OCI-LY3 (cell line): ENCODE measurements around the gene FAM107B.
"Not testable (repeated sequence)": the region's sequence is repeated elsewhere in the genome, so short reads cannot be mapped to it uniquely, and the experiment has no call there.

Experiments
- H2AFZ ChIP-seq: fragments of 200-600, 300-600 bp; shearing (Covaris generic); 2 replicates; pipeline ENCODE4 v1.6.0; 2014; ENCODE audit warnings: antibody characterized with exemption, low read depth, low read length
- H3K27ac ChIP-seq: fragments of 200-600, 300-600 bp; sonication (generic); 2 replicates; pipeline ENCODE4 v1.5.1; 2014; ENCODE audit warnings: mild to moderate bottlenecking, low read length, moderate library complexity, mixed read lengths
- H3K27me3 ChIP-seq: fragments of 200-600, 300-600 bp; sonication (generic); 2 replicates; pipeline ENCODE4 v1.6.1; 2014; ENCODE audit warnings: low read depth, low read length, mixed read lengths
- H3K36me3 ChIP-seq: fragments of 200-600, 300-600 bp; sonication (generic); replicated peaks from 2 replicates; pipeline ENCODE3; 2014; ENCODE audit warnings: low read depth, low read length, mixed read lengths
- H3K4me1 ChIP-seq: fragments of 300-600, 200-600 bp; sonication (generic); 2 replicates; pipeline ENCODE4 v1.6.1; 2014; ENCODE audit warnings: low read length, mixed read lengths
- H3K4me2 ChIP-seq: fragments of 200-600, 300-600 bp; sonication (generic); 2 replicates; pipeline ENCODE4 v1.6.1; 2014; ENCODE audit warnings: low read length, mixed read lengths
- H3K4me3 ChIP-seq: fragments of 300-600, 200-600 bp; sonication (generic); 2 replicates; pipeline ENCODE4 v1.5.1; 2014; ENCODE audit warnings: antibody characterized with exemption, mild to moderate bottlenecking, low read length, moderate library complexity
- H3K79me2 ChIP-seq: fragments of 300-600, 200-600 bp; shearing (Covaris generic); 2 replicates; pipeline ENCODE4 v1.6.1; 2014; ENCODE audit warnings: mild to moderate bottlenecking, low read length, mixed read lengths
- H3K9ac ChIP-seq: fragments of 300-600, 200-600 bp; shearing (Covaris generic); 2 replicates; pipeline ENCODE4 v1.6.0; 2014; ENCODE audit warnings: mild to moderate bottlenecking, low read length, moderate library complexity
- H3K9me3 ChIP-seq: fragments of 200-600, 300-600 bp; shearing (Covaris generic); 2 replicates; pipeline ENCODE4 v1.6.1; 2014; ENCODE audit warnings: low read length, mixed read lengths; ENCODE audit not compliant: insufficient read depth
- H4K20me1 ChIP-seq: fragments of 200-600, 300-600 bp; sonication (generic); 2 replicates; pipeline ENCODE4 v1.6.1; 2016; ENCODE audit warnings: low read length, mixed read lengths; ENCODE audit not compliant: insufficient read depth
- EZH2phosphoT487 ChIP-seq: fragments of 200-600 bp; shearing (Covaris generic); IDR thresholded peaks from 2 replicates; pipeline ENCODE4 v1.6.1; 2018; ENCODE audit warnings: antibody characterized with exemption, mixed run types, low read depth
- TF ChIP-seq, protein P1 (sequence below): fragments of 200-600, 300-600 bp; sonication (generic); IDR thresholded peaks from 2 replicates; pipeline ENCODE4 v1.5.1; 2014; ENCODE audit warnings: antibody characterized with exemption, low read length, low read depth

The FAM107B gene

DNA sequence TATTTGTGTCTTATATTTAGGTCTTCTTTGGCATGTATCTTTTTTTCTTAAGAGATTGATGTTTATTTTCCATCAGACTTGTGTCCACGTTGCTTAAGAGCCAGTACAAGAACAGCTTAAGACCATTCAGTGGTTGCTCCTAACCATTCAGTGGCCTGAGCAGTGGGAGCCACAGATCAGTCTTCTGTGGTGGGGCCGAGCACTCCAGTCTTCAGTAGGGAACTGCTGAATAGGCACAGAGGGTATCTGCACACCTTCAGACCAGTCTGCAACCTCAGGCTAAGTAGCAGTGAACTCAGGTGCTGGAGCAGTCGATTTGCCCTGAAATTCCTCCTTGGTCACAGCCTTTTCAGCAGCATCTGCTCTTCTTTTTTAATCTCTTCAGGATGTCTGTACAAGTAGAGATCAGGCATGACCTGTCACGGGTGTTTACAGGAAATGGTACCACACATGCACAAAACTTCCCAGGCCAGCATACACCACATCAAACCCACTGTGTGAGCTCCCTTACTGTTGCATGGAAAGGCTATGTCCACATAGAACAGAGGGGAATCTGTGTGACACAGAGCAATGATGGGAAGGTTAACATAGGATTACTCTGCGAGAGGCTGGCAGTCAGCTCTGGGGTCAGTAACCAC lies 51.5 kb downstream of the FAM107B start:
- H3K36me3 ChIP-seq, result no peaks in the 10 kb centered on the region
- no peak for TF ChIP-seq EZH2phosphoT487
- TF ChIP-seq, protein P1, sequence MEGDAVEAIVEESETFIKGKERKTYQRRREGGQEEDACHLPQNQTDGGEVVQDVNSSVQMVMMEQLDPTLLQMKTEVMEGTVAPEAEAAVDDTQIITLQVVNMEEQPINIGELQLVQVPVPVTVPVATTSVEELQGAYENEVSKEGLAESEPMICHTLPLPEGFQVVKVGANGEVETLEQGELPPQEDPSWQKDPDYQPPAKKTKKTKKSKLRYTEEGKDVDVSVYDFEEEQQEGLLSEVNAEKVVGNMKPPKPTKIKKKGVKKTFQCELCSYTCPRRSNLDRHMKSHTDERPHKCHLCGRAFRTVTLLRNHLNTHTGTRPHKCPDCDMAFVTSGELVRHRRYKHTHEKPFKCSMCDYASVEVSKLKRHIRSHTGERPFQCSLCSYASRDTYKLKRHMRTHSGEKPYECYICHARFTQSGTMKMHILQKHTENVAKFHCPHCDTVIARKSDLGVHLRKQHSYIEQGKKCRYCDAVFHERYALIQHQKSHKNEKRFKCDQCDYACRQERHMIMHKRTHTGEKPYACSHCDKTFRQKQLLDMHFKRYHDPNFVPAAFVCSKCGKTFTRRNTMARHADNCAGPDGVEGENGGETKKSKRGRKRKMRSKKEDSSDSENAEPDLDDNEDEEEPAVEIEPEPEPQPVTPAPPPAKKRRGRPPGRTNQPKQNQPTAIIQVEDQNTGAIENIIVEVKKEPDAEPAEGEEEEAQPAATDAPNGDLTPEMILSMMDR, result no peak
- no peak overlapping the region for H3K27ac ChIP-seq
- H3K9me3 ChIP-seq, result no peaks in the 10 kb centered on the region
- no peaks in the 10 kb centered on the region for H3K4me1 ChIP-seq
- H3K27me3 ChIP-seq, result no peaks in the 10 kb centered on the region
- no peaks in the 10 kb centered on the region for H3K79me2 ChIP-seq
- no peak overlapping the region for H2AFZ ChIP-seq
- H4K20me1 ChIP-seq, result no peaks in the 10 kb centered on the region
- no peak overlapping the region for H3K4me2 ChIP-seq
- H3K4me3 ChIP-seq, result no peak overlapping the region
- no peak overlapping the region for H3K9ac ChIP-seq

DNA sequence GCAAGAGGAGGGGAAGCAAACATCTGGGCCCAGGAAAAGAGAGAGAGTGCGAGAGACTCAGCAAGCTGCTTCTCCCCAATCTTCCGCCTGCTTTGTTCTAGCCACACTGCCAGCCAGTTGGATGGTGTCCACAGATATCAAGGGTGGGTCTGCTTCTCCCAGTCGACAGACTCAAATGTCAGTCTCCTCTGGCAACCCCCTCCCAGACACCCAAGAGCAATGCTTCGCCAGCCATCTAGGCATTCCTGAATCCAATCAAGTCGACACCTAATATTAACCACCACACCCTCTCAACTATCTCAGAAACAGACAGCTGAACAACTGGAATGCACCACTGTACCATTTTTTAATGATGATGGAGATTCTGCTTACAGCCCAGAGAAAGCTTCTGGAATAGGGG lies 57.1 kb downstream of the FAM107B start:
- Histone ChIP-seq H3K4me1 (no peaks in the 10 kb centered on the region), H3K27ac (no peak overlapping the region), H3K79me2 (no peaks in the 10 kb centered on the region), H4K20me1 (no peaks in the 10 kb centered on the region), H3K27me3 (no peaks in the 10 kb centered on the region), H2AFZ (no peak overlapping the region), H3K36me3 (no peaks in the 10 kb centered on the region), H3K4me3 (no peak overlapping the region), H3K4me2 (no peak overlapping the region), H3K9ac (no peak overlapping the region), H3K9me3 (no peaks in the 10 kb centered on the region)
- TF ChIP-seq EZH2phosphoT487, result no peak
- TF ChIP-seq, protein P1, result no peak

DNA sequence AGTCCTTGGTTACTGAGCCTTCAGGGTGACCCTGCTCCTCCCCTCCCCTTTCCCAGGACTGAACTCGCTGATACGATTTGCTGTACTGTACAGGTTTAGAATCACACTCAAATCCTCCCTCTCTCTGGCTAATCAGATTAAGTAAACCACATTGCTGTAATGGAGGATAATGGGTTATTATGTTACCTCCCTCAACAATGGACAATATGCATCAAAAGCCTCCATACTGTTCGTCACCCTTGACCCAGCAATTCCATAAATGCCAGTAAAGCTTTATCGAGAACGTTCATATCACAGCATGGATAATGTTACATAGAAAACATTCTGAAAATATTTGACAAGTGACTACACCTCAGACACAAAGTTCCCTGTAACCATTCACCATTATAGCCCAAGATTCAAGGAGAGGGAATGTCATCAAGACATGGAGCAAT lies 61.7 kb downstream of the FAM107B start:
- no peaks in the 10 kb centered on the region for H3K79me2 ChIP-seq
- H3K4me2 ChIP-seq, result no peak overlapping the region
- TF ChIP-seq EZH2phosphoT487, result no peak
- TF ChIP-seq, protein P1, result no peak
- H3K27me3 ChIP-seq, result no peaks in the 10 kb centered on the region
- no peak overlapping the region for H3K27ac ChIP-seq
- no peaks in the 10 kb centered on the region for H3K9me3 ChIP-seq
- H3K4me1 ChIP-seq, result no peaks in the 10 kb centered on the region
- H3K4me3 ChIP-seq, result no peak overlapping the region
- H3K9ac ChIP-seq, result no peak overlapping the region
- H4K20me1 ChIP-seq, result no peaks in the 10 kb centered on the region
- no peak overlapping the region for H2AFZ ChIP-seq
- H3K36me3 ChIP-seq, result no peaks in the 10 kb centered on the region

DNA sequence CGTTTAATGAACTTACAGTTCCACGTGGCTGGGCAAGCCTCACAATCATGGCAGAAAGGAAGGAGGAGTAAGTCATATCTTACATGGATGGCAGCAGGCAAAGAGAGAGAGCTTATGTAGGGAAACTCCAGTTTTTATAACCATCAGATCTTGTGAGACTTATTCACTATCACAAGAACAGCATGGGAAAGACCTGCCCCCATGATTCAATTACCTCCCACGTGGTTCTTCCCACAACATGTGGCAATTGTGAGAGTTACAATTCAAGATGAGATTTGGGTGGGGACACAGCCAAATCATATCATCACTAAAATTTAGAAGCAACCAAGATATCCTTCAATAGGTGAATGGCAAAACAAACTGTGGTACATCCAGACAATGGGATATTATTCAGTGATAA lies 65.4 kb downstream of the FAM107B start:
- H4K20me1 ChIP-seq, H3K9me3 ChIP-seq, H3K79me2 ChIP-seq, H3K27me3 ChIP-seq, H3K4me2 ChIP-seq, H3K36me3 ChIP-seq, H3K27ac ChIP-seq, H3K4me1 ChIP-seq, H2AFZ ChIP-seq, H3K9ac ChIP-seq, H3K4me3 ChIP-seq: not testable (repeated sequence)

DNA sequence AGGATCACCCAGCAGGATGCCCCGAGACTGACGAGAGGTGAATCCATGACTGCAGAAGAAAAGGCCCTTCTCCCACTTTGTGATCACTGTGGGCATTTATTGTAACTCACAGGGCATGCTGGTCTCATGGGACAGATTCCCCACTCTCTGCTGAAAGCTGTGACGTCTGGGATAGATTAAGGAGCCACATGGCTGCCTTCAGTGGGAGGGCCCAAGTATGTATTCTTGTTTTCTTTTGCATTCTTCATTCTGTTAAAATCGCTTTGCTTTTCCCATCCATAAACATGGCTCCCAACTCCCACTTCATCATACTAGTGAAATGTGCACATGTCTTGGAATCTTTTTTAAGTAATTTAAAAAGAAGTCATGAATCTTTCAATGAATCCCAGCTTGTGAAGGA lies 67.2 kb downstream of the FAM107B start:
- Histone ChIP-seq H3K9ac (no peak overlapping the region), H3K4me3 (no peak overlapping the region), H3K27me3 (no peaks in the 10 kb centered on the region), H3K4me1 (peaks cover 3% of the 10 kb centered on the region; the same call in 1 of the 2 replicates), H2AFZ (no peak overlapping the region), H4K20me1 (no peaks in the 10 kb centered on the region), H3K36me3 (no peaks in the 10 kb centered on the region), H3K27ac (no peak overlapping the region), H3K79me2 (no peaks in the 10 kb centered on the region), H3K4me2 (no peak overlapping the region), H3K9me3 (no peaks in the 10 kb centered on the region)
- TF ChIP-seq, protein P1, result no peak
- no peak for TF ChIP-seq EZH2phosphoT487
